ENCODE results near the gene RAB10. TPM values are rescaled to one million over a fixed set of nuclear protein-coding genes. Genes with fewer than 3 reads are reported as not detected.
"Not testable (repeated sequence)": the region's sequence is repeated elsewhere in the genome, so short reads cannot be mapped to it uniquely, and the experiment has no call there.

RAB10 gene
- total and polyA plus RNA-seq, 8 donors, result 16.5 to 62.9 (median 37.8) TPM

DNA sequence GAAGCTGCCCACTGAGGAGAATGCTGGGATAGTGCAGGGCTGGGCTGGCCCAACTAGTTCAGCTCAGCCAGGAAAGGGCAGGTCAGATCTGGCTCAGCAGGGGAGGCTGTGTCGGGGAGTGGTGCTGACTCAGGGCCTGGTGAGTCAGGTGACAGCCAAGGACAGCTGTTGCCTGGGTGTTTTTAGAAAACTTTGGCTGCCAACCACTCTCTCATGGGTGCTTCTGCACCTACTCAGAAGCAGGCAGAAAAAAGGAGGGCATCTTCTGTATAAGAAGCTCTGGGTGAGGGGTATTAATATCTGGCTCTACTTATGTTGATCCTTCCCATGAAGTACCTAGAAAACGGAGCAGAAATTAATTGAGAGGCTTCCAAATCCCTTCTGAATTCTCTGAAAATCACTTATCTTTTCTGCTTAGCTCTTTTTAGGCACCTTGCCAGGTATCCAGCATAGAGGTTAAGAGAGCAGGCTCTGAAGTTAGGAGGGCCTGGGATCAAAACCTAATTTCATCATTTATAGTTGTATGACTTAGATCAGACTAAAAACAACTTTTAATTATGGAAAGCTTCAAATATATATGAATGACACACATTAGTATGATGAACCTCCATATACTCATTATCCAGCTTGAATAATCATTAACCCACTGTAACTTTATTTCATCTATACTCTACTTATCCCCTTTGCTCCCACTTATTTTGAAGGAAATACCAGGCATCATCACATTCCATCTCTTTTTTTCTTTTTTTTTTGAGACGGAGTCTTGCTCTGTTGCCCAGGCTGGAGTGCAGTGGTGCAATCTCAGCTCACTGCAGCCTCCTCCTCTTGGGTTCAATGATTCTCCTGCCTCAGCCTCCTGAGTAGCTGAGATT is 15.5 kb upstream of the RAB10 start:
- DNase-seq, result peak; percentile 77 to 92 (median 88)
- Histone ChIP-seq H3K4me3 (no peak overlapping the region), H3K4me1 (peaks cover 0 to 26% (median 10%) of the 10 kb centered on the region in 3 donors), H3K36me3 (no peaks in the 10 kb centered on the region), H3K27ac (peak overlapping the region; percentile 28 to 91 (median 72)), H3K9me3 (no peaks in the 10 kb centered on the region), H3K27me3 (no peaks in the 10 kb centered on the region)
- WGBS, 2 donors, result 24 to 30% methylated on average over 3 of the region's 3 CpGs
- ATAC-seq, result peak; percentile 98 to 100 (median 99)
- FAIRE-seq, result no peak
- TF ChIP-seq, protein P1, sequence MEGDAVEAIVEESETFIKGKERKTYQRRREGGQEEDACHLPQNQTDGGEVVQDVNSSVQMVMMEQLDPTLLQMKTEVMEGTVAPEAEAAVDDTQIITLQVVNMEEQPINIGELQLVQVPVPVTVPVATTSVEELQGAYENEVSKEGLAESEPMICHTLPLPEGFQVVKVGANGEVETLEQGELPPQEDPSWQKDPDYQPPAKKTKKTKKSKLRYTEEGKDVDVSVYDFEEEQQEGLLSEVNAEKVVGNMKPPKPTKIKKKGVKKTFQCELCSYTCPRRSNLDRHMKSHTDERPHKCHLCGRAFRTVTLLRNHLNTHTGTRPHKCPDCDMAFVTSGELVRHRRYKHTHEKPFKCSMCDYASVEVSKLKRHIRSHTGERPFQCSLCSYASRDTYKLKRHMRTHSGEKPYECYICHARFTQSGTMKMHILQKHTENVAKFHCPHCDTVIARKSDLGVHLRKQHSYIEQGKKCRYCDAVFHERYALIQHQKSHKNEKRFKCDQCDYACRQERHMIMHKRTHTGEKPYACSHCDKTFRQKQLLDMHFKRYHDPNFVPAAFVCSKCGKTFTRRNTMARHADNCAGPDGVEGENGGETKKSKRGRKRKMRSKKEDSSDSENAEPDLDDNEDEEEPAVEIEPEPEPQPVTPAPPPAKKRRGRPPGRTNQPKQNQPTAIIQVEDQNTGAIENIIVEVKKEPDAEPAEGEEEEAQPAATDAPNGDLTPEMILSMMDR (IDR thresholded peaks at IDR 0.05), result no peak
- intact Hi-C loops (cut with DNase I), result no loop called here

DNA sequence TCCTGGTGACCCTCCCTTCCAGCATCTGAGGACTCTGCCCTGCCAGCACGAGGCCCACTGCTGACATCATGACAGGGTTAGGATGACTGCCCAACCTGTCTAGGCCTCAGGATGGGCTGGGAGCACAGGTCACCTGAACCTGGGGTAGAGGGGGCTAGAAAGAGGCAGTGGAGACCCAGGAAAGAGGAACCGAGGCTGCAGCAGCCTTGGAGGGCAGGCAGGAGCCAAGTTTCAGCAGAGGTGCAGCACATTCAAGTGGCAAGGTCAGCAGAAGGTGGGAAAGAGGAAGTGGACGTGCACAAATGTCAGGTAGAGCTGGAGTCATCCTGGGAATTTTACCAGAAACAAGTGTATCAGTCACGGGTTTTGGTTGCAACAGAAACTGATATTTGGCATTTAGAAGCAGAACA is 13.6 kb upstream of the RAB10 start:
- H3K27me3 ChIP-seq, result no peaks in the 10 kb centered on the region
- TF ChIP-seq, protein P1 (IDR thresholded peaks at IDR 0.05), result no peak
- ATAC-seq, result peak in 3 of 4 donors; percentile 22 to 52 (median 30)
- H3K4me3 ChIP-seq, result no peak overlapping the region
- peaks cover 0 to 23% (median 10%) of the 10 kb centered on the region in 3 donors for H3K4me1 ChIP-seq
- intact Hi-C loops (cut with DNase I), result no loop called here
- no peak for DNase-seq
- no peak for FAIRE-seq
- H3K27ac ChIP-seq, result peak overlapping the region in 3 of 4 donors; percentile 33 to 91 (median 70)
- H3K9me3 ChIP-seq, result no peaks in the 10 kb centered on the region
- no peaks in the 10 kb centered on the region for H3K36me3 ChIP-seq
- WGBS, 2 donors, result 48 to 55% methylated on average over 4 of the region's 4 CpGs

DNA sequence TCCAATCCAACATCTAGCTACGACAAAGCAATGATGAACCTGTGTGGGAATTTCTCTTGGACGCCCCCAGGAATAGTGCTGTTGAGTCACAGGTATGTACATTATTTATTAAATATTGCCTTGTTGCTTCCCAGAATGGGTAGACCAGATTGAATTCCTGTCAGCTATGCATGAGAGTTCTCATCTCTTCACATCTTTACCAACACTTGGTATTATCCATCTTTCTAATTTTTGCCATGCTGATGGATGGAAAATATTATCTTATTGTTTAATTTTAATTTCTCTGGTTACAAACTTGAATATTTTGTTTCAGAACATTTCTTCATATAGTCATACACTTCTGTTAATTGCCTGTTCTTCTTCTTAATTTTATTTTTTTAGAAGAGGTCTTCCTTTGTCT is 9.6 kb upstream of the RAB10 start:
- 90 to 96% methylated on average over 2 of the region's 2 CpGs for WGBS, 2 donors
- no peaks in the 10 kb centered on the region for H3K9me3 ChIP-seq
- intact Hi-C loops (cut with DNase I), result no loop called here
- TF ChIP-seq, protein P1 (IDR thresholded peaks at IDR 0.05), result no peak
- DNase-seq (no peak), ATAC-seq (no peak), FAIRE-seq (no peak)
- H3K4me3 ChIP-seq, result no peak overlapping the region
- no peak overlapping the region for H3K27ac ChIP-seq
- no peaks in the 10 kb centered on the region for H3K27me3 ChIP-seq
- H3K4me1 ChIP-seq, result peaks cover 0 to 8% (median 0%) of the 10 kb centered on the region in 3 donors
- no peaks in the 10 kb centered on the region for H3K36me3 ChIP-seq

DNA sequence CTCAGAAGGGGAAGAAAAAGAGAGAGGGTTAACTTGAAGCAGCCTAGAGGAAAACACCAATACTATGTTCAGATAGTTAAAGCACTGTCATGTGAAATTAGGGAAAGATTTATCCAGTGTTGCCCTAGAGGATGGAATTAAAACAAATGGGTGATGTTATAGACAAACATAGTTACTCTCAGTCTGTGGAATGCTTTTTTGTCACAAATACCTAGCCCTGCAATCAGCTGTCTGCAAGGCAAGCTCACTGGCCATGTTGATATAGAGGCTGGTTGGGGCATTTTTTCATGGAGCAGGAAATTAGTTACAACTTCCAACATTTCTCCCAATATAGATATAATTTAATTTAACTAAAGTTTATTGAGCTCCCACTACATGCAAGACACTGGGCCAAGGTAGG is 8.4 kb upstream of the RAB10 start:
- Histone ChIP-seq H3K9me3 (no peaks in the 10 kb centered on the region), H3K27me3 (no peaks in the 10 kb centered on the region), H3K36me3 (no peaks in the 10 kb centered on the region), H3K4me1 (peaks cover 0 to 5% (median 0%) of the 10 kb centered on the region in 3 donors), H3K4me3 (no peak overlapping the region), H3K27ac (no peak overlapping the region)
- intact Hi-C loops (cut with DNase I), result no loop called here
- FAIRE-seq (no peak), DNase-seq (no peak), ATAC-seq (no peak)
- TF ChIP-seq, protein P1 (IDR thresholded peaks at IDR 0.05), result no peak

DNA sequence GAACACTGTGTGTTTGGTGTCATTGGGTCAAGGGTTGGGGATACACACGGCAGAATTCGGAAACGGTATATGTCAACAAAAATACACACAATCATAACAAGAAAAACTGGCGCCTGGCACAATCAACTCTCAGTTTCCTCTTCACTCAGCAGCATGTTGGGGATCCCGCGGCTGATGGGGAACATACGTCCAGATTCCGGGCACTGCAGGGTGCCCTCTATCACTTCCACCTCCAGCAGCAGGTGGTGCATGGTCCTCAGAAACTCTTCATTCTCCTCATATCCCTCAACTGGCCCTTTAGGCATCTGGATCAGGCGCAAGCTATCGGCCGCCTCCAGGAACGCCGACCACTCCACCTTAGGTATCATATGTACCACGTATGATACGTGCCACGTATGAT is 5.8 kb upstream of the RAB10 start:
- WGBS, 2 donors, result 88 to 91% methylated on average over 16 of the region's 16 CpGs
- H3K4me3 ChIP-seq; H3K36me3 ChIP-seq; FAIRE-seq; H3K9me3 ChIP-seq; DNase-seq; H3K27me3 ChIP-seq; ATAC-seq; H3K27ac ChIP-seq; H3K4me1 ChIP-seq; intact Hi-C loops (cut with DNase I): not testable (repeated sequence)

DNA sequence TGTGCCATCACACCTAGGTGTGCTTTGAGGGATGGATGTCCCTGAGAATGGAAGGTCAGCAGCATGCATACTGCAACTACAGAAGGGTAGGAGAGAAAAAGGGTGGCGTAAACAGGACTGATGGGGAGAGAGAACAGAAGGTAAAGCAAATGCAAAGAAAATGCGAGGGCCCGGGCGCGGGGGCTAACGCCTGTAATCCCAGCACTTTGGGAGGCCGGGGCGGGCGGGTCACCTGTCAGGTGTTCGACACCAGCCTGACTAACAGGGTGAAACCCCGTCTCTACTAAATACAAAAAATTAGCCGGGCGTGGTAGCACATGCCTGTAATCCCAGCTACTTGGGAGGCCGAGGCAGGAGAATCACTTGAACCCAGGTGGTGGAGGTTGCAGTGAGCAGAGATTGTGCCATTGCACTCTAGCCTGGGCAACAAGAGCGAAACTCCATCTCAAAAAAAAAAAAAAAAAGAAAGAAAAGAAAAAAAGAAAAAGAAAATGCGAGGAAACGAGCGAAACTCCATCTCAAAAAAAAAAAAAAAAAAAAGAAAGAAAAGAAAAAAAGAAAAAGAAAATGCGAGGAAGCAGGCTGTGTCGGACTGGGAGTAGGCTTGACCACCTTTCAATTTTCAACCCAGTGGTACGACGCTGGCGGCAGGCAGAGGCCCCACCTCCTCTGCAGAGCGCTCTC is 1.2 kb upstream of the RAB10 start:
- H3K27me3 ChIP-seq; H3K9me3 ChIP-seq; intact Hi-C loops (cut with DNase I); FAIRE-seq; H3K36me3 ChIP-seq; DNase-seq: not testable (repeated sequence)
- Histone ChIP-seq H3K27ac (peak overlapping the region; percentile 97 to 99 (median 98)), H3K4me1 (peaks cover 0 to 17% (median 2%) of the 10 kb centered on the region in 3 donors), H3K4me3 (peak overlapping the region; percentile 57 to 84 (median 82))
- ATAC-seq, result peak in 2 of 4 donors; percentile 51 to 60
- WGBS, 2 donors, result 16 to 18% methylated on average over 24 of the region's 24 CpGs
